CD4-positive, alpha-beta T cell treated with Interferon gamma for 1 hour (primary cell): Measurements from ENCODE around the gene RPS27A.
A peak's percentile ranks its signal among the peaks of the same experiment; 100 is the strongest.
"Not testable (repeated sequence)": the region's sequence is repeated elsewhere in the genome, so short reads cannot be mapped to it uniquely, and the experiment has no call there.

Source experiments
- DNase-seq: peaks from one replicate; pipeline ENCODE4 v3.0.0-alpha.2; 2020

Gene RPS27A

DNA sequence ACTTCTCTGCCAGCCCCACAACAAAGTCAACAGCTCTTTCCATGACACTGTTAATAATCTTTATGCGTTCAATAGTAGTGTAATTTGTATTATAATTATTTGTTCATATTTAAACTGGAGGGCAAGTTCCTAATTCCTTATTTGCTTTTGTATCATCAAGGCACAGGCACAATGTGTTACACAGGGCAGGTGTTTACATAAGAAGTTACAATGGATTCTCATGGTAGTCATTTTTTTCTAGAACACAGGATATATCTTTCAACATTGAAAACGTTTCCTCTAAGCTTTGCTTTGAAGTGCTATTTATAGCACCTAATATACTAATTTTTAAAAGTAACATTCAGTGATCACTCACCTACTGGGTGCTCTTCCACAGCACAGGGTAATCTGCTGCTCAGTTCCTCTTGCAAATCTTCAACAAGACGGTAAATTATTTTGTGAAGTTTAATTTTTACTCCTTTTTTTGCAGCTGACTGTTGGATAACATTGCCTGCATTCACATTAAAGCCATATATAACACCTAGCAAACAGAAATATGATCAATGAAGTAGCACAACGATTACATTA is 7.3 kb downstream of the RPS27A start:
- no peak for DNase-seq

GRCh38 chr2:55241582-55241981 is 9.1 kb downstream of the RPS27A start:
- DNase-seq = not testable (repeated sequence)

DNA sequence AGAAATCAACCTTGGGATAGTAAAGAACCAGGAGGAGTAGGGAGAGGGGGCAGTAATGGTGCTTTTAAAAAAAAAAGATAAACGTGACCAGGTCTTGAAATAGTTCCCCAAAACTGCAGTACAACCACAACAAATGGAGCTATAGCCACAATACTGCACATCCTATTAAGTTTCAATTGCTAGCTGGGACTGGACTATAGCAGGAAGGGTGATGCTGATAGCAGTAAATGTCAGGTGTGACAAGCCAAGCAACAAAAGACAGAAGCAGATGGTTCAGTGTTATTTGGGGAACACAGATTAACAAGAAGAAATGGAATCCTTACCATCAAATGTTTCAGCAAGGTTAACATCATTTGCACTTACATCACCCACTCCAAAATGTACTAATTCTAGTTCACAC is 10.1 kb downstream of the RPS27A start:
- DNase-seq = no peak

GRCh38 chr2:55245411-55245810 is 12.9 kb downstream of the RPS27A start:
- no peak for DNase-seq

- no peak for DNase-seq
These were observed 14.5 kb downstream of the RPS27A start for GRCh38 chr2:55247025-55247424.

DNA sequence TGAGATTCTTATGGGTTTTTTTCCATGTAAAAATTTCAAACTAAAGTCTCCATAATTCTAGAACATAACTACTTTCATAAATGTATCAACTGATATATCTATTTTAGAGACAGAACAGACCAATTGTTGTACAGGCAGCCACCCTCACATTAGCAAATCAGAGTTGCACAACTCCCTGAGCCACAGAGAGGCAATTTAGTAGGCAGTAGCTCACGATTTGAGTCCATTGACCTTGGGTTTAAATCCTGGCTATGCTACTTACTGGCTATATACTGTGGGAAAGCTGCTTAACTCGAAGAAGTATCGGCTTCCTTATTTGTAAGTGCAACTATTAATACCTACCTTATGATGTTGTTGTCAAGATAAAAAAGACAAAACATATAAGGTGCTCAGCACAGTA is 20.3 kb downstream of the RPS27A start:
- DNase-seq = no peak

GRCh38 chr2:55259586-55259985 is 27.1 kb downstream of the RPS27A start:
- not testable (repeated sequence) for DNase-seq

DNA sequence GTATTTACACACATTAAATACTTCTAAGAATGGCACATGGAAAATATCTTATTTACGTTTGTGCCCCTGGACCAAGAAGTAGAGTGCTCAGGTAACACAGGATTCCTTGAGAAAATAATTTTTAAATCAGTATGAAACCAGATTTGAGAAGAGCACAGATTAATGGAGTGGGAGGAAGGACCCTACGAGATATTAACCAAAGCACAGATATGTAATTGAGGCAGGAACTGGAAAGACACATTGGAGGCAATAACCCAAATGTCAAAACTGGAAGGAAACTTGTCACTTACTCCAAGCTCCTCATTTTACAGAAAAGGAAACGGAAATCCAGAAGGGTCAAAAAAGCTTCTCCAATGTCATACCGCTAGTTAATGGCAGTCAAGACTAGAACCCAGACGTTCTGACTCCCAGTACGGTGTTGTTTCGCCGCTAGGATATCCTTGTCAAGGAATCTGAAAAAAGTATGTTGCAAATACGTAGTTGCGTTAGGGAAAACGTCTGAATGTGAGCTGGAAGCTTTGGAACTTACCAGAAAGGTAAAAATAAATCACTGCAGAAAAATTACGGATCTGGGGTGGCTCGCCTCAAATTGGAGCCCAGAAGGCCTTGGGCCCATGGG is 35.9 kb downstream of the RPS27A start:
- DNase-seq = no peak

DNA sequence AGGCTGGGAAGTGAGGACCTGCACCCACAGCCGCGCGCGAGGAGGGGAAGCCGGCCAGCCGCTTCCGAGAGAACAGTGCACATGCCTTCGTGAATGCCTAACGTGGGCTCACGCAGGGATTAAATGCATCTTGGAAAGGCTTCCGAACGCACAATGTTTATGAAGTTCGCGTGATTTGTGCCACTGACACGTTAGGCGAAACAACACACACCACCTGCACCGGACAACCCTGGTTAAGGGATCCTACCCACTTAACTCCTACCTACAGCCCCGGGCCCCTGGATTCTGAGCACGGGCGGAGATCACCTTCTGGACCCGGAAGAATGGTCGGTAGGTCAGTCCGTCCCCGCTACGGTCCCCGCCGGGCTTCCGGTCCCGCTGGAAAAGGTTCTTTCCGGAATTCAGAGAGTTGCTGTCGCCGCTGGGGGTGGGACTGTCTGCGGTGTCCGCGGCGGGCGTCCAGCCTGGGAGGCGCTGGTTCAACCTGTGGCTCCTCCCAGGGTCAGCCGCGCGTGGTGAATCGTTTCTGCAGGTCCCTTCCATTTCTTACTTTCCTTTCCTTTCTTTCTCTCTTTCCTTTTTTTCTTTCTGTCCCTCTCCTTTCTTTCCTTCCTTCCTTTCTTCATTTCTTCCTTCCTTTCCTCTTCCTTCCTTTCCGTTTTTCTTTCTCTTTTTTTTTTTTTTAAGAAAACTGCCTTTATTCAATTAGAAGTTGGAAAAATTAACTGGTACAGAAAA is 36.6 kb downstream of the RPS27A start, which contains the start of gene MTIF2:
TSS of gene MTIF2 (minus strand) at position 325 of the 738 bp plus-strand sequence. CDS start 5,373 bp downstream, outside the sequence.
- DNase-seq = peak; percentile 88

GRCh38 chr2:55269645-55269990 is 37.1 kb downstream of the RPS27A start:
- DNase-seq = no peak

DNA sequence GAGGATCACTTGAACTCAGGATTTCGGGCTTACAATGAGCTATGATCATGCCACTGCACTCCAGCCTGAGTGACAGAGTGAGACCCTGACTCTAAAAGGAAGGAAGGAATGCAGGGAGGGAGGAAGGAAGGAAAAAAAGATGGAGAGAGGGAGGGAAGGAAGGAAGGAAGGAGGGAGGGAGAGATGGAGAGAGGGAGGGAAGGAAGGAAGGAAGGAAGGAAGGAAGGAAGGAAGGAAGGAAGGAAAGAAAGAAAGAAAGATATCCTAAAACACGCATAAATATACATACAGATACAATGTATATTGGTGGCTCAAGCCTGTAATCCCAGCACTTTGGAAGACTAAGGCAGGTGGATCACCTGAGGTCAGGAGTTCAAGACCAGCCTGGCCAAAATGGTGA is 41.9 kb downstream of the RPS27A start:
- not testable (repeated sequence) for DNase-seq

DNA sequence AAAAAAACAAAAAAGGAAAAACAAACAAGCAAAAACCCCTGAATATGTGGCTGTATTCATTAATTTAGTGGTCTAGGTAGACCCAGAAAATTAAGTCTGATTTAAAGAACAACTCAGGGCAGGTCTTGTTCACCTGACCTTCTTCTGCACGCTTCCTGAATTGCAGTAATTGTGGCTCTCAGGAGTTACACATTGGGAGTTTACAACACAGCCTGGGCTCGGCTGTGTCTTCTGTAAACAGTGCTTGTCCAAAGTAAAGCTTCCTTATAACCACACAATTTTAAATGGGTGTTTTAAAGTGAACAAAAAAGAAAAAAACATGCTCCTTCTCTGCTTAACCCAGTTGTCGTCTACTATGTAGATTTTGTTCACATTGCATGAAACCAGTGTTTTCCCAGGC is 44.8 kb downstream of the RPS27A start:
- no peak for DNase-seq

- DNase-seq = not testable (repeated sequence)
These were observed 46.8 kb downstream of the RPS27A start for GRCh38 chr2:55279214-55279835.

DNA sequence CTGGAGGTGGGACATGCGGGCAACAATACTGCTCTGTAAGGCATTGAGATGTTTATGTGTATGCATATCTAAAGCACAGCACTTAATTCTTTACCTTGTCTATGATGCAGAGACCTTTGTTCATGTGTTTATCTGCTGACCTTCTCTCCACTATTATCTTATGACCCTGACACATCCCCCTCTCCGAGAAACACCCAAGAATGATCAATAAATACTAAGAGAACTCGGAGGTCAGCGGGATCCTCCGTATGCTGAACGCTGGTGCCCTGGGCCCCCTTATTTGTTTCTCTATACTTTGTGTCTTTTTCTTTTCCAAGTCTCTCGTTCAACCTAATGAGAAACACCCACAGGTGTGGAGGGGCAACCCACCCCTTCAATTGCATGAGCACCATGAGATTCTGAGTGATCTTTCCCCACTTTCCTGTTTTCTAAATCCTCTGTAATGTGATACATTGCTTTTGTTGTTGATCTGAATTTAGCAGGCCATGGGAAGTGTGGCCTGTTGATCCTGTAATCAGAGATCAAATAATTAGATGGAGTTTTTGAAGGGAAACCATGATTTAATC is 47.5 kb downstream of the RPS27A start:
- not testable (repeated sequence) for DNase-seq

GRCh38 chr2:55280851-55281546 is 48.5 kb downstream of the RPS27A start:
- DNase-seq = not testable (repeated sequence)

DNA sequence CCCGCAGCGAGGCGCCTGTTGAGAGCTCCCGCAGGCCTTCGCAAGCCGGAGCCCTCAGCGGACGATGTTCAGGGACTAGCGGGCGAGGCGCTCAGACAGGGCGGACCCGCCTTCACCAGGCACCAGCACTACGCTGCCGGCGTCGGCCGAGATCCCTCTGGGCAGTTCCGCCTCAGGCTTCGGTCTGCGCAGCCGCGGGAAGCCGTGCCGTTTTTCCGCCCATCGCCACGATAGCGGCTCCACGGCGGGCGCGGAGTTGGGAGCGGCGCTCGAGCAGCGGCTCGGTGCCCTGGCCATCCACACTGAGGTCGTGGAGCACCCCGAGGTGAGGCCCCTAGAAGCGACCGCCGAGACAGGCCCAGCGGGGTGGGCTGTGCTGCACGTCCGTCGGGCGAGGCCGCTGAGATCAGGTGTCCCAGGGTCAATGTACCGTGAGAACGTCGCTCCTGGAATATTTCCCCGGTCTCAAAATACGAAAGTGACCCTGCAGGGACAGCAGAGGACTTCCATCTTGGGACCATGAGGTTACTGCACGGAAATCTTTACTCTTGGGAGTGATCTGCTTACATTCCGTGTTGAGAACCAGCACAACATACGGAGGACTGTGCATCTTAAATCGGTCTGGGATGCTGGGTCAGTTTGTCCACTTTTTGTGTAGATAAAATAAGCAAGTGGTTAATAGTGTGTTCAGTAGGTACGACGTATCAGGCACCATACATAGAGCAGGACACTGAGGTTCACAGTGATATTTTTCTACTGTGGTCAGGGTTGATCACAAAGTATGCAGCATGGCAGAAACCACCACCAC is 49.8 kb downstream of the RPS27A start:
- DNase-seq = peak; percentile 87

DNA sequence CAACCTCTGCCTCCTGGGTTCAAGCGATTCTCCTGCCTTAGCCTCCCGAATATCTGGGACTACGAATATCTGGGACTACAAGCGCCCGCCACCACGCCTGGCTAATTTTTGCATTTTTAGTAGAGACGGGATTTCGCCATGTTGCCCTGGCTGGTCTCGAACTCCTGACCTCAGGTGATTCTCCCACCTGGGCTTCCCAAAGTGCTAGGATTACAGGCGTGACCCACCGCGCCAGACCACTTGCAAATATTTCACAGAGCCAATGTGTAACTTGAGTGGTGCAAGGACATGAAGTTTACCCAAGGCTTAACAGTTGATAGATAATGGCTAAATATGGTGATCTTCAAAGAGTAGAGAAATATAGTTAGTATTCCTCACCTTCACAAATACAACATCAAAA is 50.6 kb downstream of the RPS27A start:
- no peak for DNase-seq
